Mucosa of descending colon (tissue), 3 donors: Measurements from ENCODE around the gene PDE1A. TPM values are rescaled to one million over a fixed set of nuclear protein-coding genes. Genes with fewer than 3 reads are reported as not detected.

Experiments
- ATAC-seq: fragments of 200-7000 bp; cut with Tn5 transposase; one replicate; pipeline ENCODE4 v1.9.1; 2020; ENCODE audit warnings: mild to moderate bottlenecking, moderate library complexity
- DNase-seq, 3 donors: peaks; one replicate each; pipeline ENCODE4 v3.0.0-alpha.2; 2020
- H3K36me3 ChIP-seq: fragments of 200-600 bp; one replicate; pipeline ENCODE4 v1.8.0; 2021; ENCODE audit warnings: low read depth, mild to moderate bottlenecking
- H3K4me1 ChIP-seq: fragments of 200-600 bp; one replicate; pipeline ENCODE4 v1.8.0; 2021; ENCODE audit warnings: low read depth, mild to moderate bottlenecking
- H3K4me3 ChIP-seq: fragments of 200-600 bp; one replicate; pipeline ENCODE4 v1.8.0; 2021; ENCODE audit warnings: mild to moderate bottlenecking
- H3K9me3 ChIP-seq: fragments of 200-600 bp; one replicate; pipeline ENCODE4 v1.8.0; 2021; ENCODE audit warnings: mild to moderate bottlenecking
- intact Hi-C, 2 donors: fragments of 100-400 bp; cut with DNase I in 1 of 2; cut with micrococcal nuclease in 1 of 2; formaldehyde crosslinking; loops; one replicate each; pipeline versions ENCODE4 v1.11.0 to v1.11.1; 2022; cut with DNase I, micrococcal nuclease
- total RNA-seq, 3 donors: library from RNA; stranded (reverse); fragmentation: NEBNext Ultra II Directional in 2 of 3; extraction: Animal tissue kit (Norgen Biotek cat#: 25700) in 2 of 3; gene quantifications; one replicate each; pipeline versions ENCODE4 v1.2.1 to v1.2.4, GENCODE V29; 2021 to 2023
- TF ChIP-seq, protein P1 (sequence below): fragments of 200-600 bp; IDR thresholded peaks from one replicate; pipeline ENCODE4 v1.8.0; 2022; ENCODE audit warnings: antibody characterized with exemption, mild to moderate bottlenecking
- donor health status: DM: no; HTN: no; CAD: no; lungs with moderate emphysema.
- donor health status: DM: no; HTN: no; CAD: no.
- donor health status: DM: no; HTN: yes; CAD: no.

The PDE1A gene
- total RNA-seq, 3 donors from 2014 or later, result 1.1 to 10.8 (median 3.9) TPM

DNA sequence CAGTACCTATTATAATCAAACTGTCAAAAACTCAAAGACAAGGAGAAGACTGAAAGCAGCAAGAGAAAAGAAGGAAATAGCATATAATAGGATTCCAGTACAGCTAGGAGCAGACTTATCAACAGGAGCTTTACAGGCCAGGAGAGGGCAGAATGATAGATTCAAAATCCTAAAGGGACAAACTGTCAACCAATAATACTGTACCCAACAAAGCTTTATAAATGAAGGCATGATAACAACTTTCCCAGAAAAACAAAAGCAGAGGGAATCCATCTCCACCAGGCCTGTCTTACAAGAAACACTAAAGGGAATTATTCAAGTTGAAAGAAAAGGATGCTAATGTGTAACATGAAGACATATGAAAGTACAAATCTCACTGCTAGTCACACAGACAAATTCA, 42.0 kb downstream of the PDE1A start:
- no peak overlapping the region for H3K4me3 ChIP-seq
- H3K9me3 ChIP-seq, result peaks cover 17% of the 10 kb centered on the region
- H3K4me1 ChIP-seq, result no peaks in the 10 kb centered on the region
- intact Hi-C loops, result no loop called here
- no peak for DNase-seq
- no peaks in the 10 kb centered on the region for H3K36me3 ChIP-seq
- ATAC-seq, result no peak
- TF ChIP-seq, protein P1, sequence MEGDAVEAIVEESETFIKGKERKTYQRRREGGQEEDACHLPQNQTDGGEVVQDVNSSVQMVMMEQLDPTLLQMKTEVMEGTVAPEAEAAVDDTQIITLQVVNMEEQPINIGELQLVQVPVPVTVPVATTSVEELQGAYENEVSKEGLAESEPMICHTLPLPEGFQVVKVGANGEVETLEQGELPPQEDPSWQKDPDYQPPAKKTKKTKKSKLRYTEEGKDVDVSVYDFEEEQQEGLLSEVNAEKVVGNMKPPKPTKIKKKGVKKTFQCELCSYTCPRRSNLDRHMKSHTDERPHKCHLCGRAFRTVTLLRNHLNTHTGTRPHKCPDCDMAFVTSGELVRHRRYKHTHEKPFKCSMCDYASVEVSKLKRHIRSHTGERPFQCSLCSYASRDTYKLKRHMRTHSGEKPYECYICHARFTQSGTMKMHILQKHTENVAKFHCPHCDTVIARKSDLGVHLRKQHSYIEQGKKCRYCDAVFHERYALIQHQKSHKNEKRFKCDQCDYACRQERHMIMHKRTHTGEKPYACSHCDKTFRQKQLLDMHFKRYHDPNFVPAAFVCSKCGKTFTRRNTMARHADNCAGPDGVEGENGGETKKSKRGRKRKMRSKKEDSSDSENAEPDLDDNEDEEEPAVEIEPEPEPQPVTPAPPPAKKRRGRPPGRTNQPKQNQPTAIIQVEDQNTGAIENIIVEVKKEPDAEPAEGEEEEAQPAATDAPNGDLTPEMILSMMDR, result no peak

DNA sequence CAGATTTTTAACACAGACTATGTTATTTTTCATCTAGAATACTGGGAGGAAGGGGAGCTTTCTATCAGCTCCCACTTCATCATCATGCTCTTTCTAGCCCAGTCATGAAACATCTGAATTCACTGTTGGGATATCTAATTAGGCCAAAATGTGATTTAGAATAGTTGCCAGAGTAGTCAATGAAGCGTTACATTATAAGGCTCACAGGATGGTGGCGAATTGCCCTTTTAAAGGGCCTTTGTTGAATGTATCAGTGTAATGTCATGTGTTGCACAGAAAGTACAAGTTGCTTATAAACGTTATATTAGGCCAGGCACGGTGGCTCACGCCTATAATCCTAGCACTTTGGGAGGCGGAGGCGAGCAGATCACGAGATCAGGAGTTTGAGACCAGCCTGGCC, 45.6 kb downstream of the PDE1A start:
- Histone ChIP-seq H3K9me3 (peaks cover 13% of the 10 kb centered on the region), H3K4me3 (no peak overlapping the region), H3K36me3 (no peaks in the 10 kb centered on the region), H3K4me1 (peaks cover 8% of the 10 kb centered on the region)
- TF ChIP-seq, protein P1, result no peak
- ATAC-seq, result no peak
- no peak for DNase-seq
- intact Hi-C loops, result no loop called here

DNA sequence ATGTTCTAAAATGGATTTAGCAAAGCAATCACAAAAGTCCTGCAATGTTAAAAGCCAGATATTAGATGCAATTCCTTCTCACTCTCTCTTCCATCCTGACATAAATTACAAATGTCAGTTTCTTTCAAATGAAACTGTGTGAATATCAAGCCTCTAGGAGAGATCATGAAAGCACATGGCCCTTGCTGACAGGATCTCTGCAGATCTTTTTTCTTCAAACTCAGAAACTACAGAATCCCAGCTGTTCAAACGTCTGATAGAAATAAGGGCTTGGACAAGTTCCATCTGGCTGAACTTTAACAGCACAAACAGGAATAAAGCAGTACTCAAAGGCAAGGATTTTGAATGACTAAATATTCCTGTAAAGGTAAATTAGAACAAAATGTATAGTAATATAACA, 47.6 kb downstream of the PDE1A start:
- Histone ChIP-seq H3K4me1 (peaks cover 8% of the 10 kb centered on the region), H3K36me3 (no peaks in the 10 kb centered on the region), H3K9me3 (peaks cover 7% of the 10 kb centered on the region), H3K4me3 (no peak overlapping the region)
- peak in 1 of 3 donors; percentile 23 for DNase-seq
- intact Hi-C loops, result no loop called here
- TF ChIP-seq, protein P1, result no peak
- ATAC-seq, result peak; percentile 47

DNA sequence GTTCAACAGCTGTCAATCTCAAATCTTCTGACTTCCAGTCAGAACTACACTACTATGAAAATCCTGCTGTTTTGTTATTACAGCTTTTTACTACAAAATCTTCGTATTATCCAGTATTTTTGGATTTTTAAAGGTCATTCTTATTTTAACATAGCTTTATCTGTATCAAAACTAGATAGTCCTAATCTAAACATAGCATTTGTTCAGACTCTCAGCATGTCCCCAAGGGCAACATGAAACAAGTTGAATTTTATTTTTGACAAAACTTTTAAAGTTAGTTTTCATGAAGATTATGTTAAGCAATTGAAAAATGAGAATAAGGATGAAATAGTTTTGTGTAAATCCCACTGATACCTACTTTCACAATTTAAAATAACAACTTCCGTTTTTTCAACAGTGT, 48.1 kb downstream of the PDE1A start:
- H3K4me3 ChIP-seq, result no peak overlapping the region
- no peaks in the 10 kb centered on the region for H3K36me3 ChIP-seq
- TF ChIP-seq, protein P1, result no peak
- peaks cover 8% of the 10 kb centered on the region for H3K4me1 ChIP-seq
- intact Hi-C loops, result no loop called here
- peaks cover 5% of the 10 kb centered on the region for H3K9me3 ChIP-seq
- DNase-seq (no peak), ATAC-seq (no peak)

DNA sequence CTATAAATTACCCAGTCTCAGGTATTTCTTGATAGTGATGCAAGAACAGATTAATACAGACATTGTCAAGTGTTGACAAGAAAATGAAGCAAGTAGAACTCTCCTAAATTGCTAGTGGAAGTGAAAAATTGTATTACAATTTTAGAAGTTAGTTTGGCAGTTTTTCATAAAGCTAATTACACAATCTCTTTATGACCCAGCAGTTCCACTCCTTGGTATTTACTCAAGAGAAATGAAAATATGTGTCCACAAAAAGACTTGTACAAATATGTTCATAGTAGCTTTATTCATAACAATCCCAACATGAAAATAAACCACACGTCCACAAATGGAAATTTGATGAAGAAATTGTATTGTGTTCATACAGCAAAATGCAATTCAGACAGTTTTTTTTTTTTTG, 49.4 kb downstream of the PDE1A start:
- ATAC-seq, result no peak
- Histone ChIP-seq H3K4me3 (no peak overlapping the region), H3K36me3 (no peaks in the 10 kb centered on the region), H3K4me1 (peaks cover 14% of the 10 kb centered on the region), H3K9me3 (peaks cover 5% of the 10 kb centered on the region)
- TF ChIP-seq, protein P1, result no peak
- intact Hi-C loops, result no loop called here
- no peak for DNase-seq

DNA sequence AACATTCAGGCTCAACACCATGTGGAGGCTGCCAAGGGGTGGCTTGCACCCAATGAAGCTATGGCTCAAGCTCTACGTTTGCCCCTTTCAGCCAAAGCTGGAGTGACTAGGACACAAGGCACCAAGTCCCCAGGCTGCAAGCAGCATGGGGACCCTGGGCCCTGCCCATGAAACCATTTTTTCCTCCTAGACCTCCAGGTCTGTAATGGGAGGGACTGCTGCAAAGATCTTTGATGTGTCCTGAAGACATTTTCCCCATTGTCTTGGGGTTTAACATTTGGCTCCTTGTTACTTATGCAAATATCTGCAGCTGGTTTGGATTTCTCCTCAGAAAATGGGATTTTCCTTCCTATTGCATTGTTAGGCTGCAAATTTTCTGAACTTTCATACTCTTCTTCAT, 51.0 kb downstream of the PDE1A start:
- ATAC-seq (no peak), DNase-seq (no peak)
- peaks cover 14% of the 10 kb centered on the region for H3K4me1 ChIP-seq
- no peak overlapping the region for H3K4me3 ChIP-seq
- intact Hi-C loops, result no loop called here
- no peaks in the 10 kb centered on the region for H3K36me3 ChIP-seq
- TF ChIP-seq, protein P1, result no peak
- peaks cover 5% of the 10 kb centered on the region for H3K9me3 ChIP-seq
